HepG2 (cell line): Measurements from ENCODE around the gene SENP6. TPM values are rescaled to one million over a fixed set of nuclear protein-coding genes. Genes with fewer than 3 reads are reported as not detected.

Source experiments
- ATAC-seq: fragments of 200-7000 bp; cut with Tn5 transposase; 3 replicates; pipeline ENCODE4 v1.9.1; 2020; ENCODE audit warnings: mild to moderate bottlenecking, moderate library complexity
- BruUV-seq: library from RNA; stranded (reverse); fragments of 400-500 nt; replicated peaks from 2 replicates; lab custom pipeline; 2021; lab: Mats Ljungman, UMichigan
- CTCF ChIA-PET: fragments of 300-600 bp; formaldehyde crosslinking; extraction: SDS; loops from one replicate; lab custom pipeline; 2021; ENCODE audit warnings: low total read pairs, inconsistent platforms, low intra/inter-chr PET ratio; lab: Yijun Ruan, JAX
- POLR2A ChIA-PET: fragments of 350-600 bp; sonication (Branson Sonifier 250); formaldehyde crosslinking; loops from one replicate; lab custom pipeline; 2020; ENCODE audit warnings: antibody characterized with exemption, inconsistent platforms; lab: Yijun Ruan, JAX
- DNase-seq: peaks from one replicate; pipeline ENCODE4 v3.0.0-alpha.2; 2015; ENCODE audit warnings: low spot score
- FAIRE-seq: peaks from 3 replicates; lab custom pipeline; 2011; peaks lifted over from hg19 to GRCh38; lab: Jason Lieb, UNC
- H2AFZ ChIP-seq: one replicate; pipeline ENCODE4 v1.6.1; 2011; ENCODE audit warnings: low read length, inconsistent platforms
- H3K27ac ChIP-seq: fragments of 300-600 bp; 3 replicates; pipeline ENCODE4 v1.8.0; 2011; ENCODE audit warnings: mixed run types, mild to moderate bottlenecking, mixed read lengths, low read length, inconsistent platforms; ENCODE audit not compliant: insufficient read depth; ENCODE audit errors: extremely low read length
- H3K27me3 ChIP-seq, 2 experiments: fragments of 200-600 bp in 1 of 2; 2 replicates in 1 of 2; 3 replicates in 1 of 2; pipeline versions ENCODE4 v1.6.0 to v1.8.0; 2011; ENCODE audit warnings: low read length in 2 of 2, mild to moderate bottlenecking in 2 of 2, moderate library complexity in 2 of 2, inconsistent platforms in 1 of 2; ENCODE audit not compliant: insufficient read depth in 2 of 2, control insufficient read depth in 1 of 2
- H3K36me3 ChIP-seq, 2 experiments: fragments of 200-600 bp in 1 of 2; replicated peaks in 1 of 2; 2 replicates in 1 of 2; 3 replicates in 1 of 2; pipeline versions ENCODE4 v1.5.1 to v1.8.0; 2011; ENCODE audit warnings: low read length in 2 of 2, inconsistent platforms in 1 of 2; ENCODE audit not compliant: insufficient read depth in 2 of 2, control insufficient read depth in 1 of 2
- H3K4me1 ChIP-seq: 2 replicates; pipeline ENCODE4 v1.5.1; 2012; ENCODE audit warnings: low read length, inconsistent platforms; ENCODE audit not compliant: insufficient read depth
- H3K4me2 ChIP-seq: 2 replicates; pipeline ENCODE4 v1.6.0; 2011; ENCODE audit warnings: low read depth, low read length, inconsistent platforms
- H3K4me3 ChIP-seq, 3 experiments: fragments of 200-600 bp in 1 of 3; sonication (generic), shearing (Covaris generic) in 1 of 3; replicated peaks in 1 of 3; 2 replicates each; pipeline ENCODE4 v1.5.1; 2011 to 2016; ENCODE audit warnings: low read length in 3 of 3, inconsistent platforms in 2 of 3, low read depth in 2 of 3, mild to moderate bottlenecking in 2 of 3, control low read depth in 1 of 3, mixed read lengths in 1 of 3; ENCODE audit not compliant: insufficient read depth in 1 of 3
- H3K79me2 ChIP-seq: one replicate; pipeline ENCODE4 v1.6.1; 2011; ENCODE audit warnings: low read length, inconsistent platforms; ENCODE audit not compliant: insufficient read depth
- H3K9ac ChIP-seq: 2 replicates; pipeline ENCODE4 v1.6.0; 2011; ENCODE audit warnings: mild to moderate bottlenecking, low read depth, low read length, inconsistent platforms; ENCODE audit not compliant: insufficient read depth
- H3K9me3 ChIP-seq: 2 replicates; pipeline ENCODE4 v1.5.1; 2012; ENCODE audit warnings: mild to moderate bottlenecking, low read length
- H4K20me1 ChIP-seq: 2 replicates; pipeline ENCODE4 v1.6.0; 2011; ENCODE audit warnings: inconsistent platforms, mild to moderate bottlenecking, low read length, moderate library complexity; ENCODE audit not compliant: insufficient read depth
- AGO2 ChIP-seq: fragments of 200-400 bp; formaldehyde crosslinking; optimal IDR thresholded peaks from 2 replicates; pipeline ENCODE3; 2017; ENCODE audit warnings: mild to moderate bottlenecking, low read depth, low read length, moderate library complexity
- DMAP1 ChIP-seq: IDR thresholded peaks from 2 replicates; pipeline ENCODE4 v1.6.1; 2016
- GZF1 ChIP-seq: sonication (generic); formaldehyde crosslinking; IDR thresholded peaks from 2 replicates; pipeline ENCODE4 v1.5.1; 2020; ENCODE audit warnings: mild to moderate bottlenecking, missing genetic modification reagents
- MBD4 ChIP-seq: IDR thresholded peaks from 2 replicates; pipeline ENCODE4 v1.6.1; 2012; ENCODE audit warnings: low read length, inconsistent platforms, borderline replicate concordance
- MTA1 ChIP-seq: sonication (generic); formaldehyde crosslinking; IDR thresholded peaks from 2 replicates; pipeline ENCODE4 v1.4.0; 2020; ENCODE audit warnings: missing genetic modification reagents, mild to moderate bottlenecking, borderline replicate concordance
- NR2F2 ChIP-seq: IDR thresholded peaks from 2 replicates; pipeline ENCODE4 v1.6.1; 2012; ENCODE audit warnings: low read depth, inconsistent platforms, borderline replicate concordance
- SMAD9 ChIP-seq: sonication (generic); formaldehyde crosslinking; IDR thresholded peaks from 2 replicates; pipeline ENCODE4 v1.5.1; 2020; ENCODE audit warnings: mild to moderate bottlenecking, missing genetic modification reagents
- SOX5 ChIP-seq: IDR thresholded peaks from 2 replicates; pipeline ENCODE4 v1.6.1; 2016; ENCODE audit warnings: borderline replicate concordance
- ZNF12 ChIP-seq: sonication (generic); formaldehyde crosslinking; IDR thresholded peaks from 2 replicates; pipeline ENCODE4 v1.5.0; 2020; ENCODE audit warnings: missing genetic modification reagents
- ZNF382 ChIP-seq: sonication (generic); formaldehyde crosslinking; IDR thresholded peaks from 2 replicates; pipeline ENCODE4 v1.5.0; 2020; ENCODE audit warnings: missing genetic modification reagents, mild to moderate bottlenecking, borderline replicate concordance
- ZNF546 ChIP-seq: sonication (generic); formaldehyde crosslinking; conservative IDR thresholded peaks from 2 replicates; pipeline ENCODE4 v1.8.1; 2023; ENCODE audit warnings: mild to moderate bottlenecking, missing genetic modification reagents
- ZNF619 ChIP-seq: sonication (generic); formaldehyde crosslinking; IDR thresholded peaks from 2 replicates; pipeline ENCODE4 v1.4.0; 2020; ENCODE audit warnings: mild to moderate bottlenecking, missing genetic modification reagents
- WGBS: methylation state at CpG from one replicate; pipeline ENCODE4 v1.1.6; 2017; ENCODE audit warnings: low lambda C conversion rate; 5-methylcytosine and 5-hydroxymethylcytosine counted together
- in situ Hi-C: cut with HindIII; loops from 2 replicates; pipeline ENCODE4 v1.10.0; 2017; ENCODE audit warnings: low pct_unique_long_range_greater_than_20kb; ENCODE audit not compliant: extremely low pct_ligation_motif_present
- intact Hi-C: fragments of 100-400 bp; cut with micrococcal nuclease; formaldehyde crosslinking; loops from one replicate; pipeline ENCODE4 v1.10.0; 2022; ENCODE audit not compliant: unreplicated experiment
- polyA plus RNA-seq, 8 experiments: library from polyadenylated mRNA; depleted of rRNA in 3 of 8; stranded (reverse) in 7 of 8; unstranded in 1 of 8; fragments of >200 nt; fragmentation: Illumina TruSeq in 4 of 8; extraction: Trizol in 4 of 8; gene quantifications; 2 replicates each; pipeline versions ENCODE4 v1.2.1 to v1.2.3, GENCODE V29; 2011 to 2016; ENCODE audit warnings: low read depth in 4 of 8, missing spikeins in 1 of 8, mixed read lengths in 1 of 8; ENCODE audit not compliant: insufficient read depth in 1 of 8
- total RNA-seq, 5 experiments: library from RNA; depleted of rRNA; stranded (reverse); fragments of >200 nt; fragmentation: Illumina TruSeq; extraction: Trizol; gene quantifications; 2 replicates each; pipeline ENCODE4 v1.2.3, GENCODE V29; 2016; ENCODE audit warnings: low read depth in 1 of 5
- TF ChIP-seq, protein P1 (sequence below): IDR thresholded peaks from 2 replicates; pipeline ENCODE4 v1.6.1; 2016
- TF ChIP-seq, protein P2 (sequence below): sonication (generic); formaldehyde crosslinking; conservative IDR thresholded peaks from 2 replicates; pipeline ENCODE4 v1.4.0; 2020; ENCODE audit warnings: missing genetic modification reagents
- TF ChIP-seq, protein P3 (sequence below): sonication (generic); formaldehyde crosslinking; IDR thresholded peaks from 2 replicates; pipeline ENCODE4 v1.9.0; 2021; ENCODE audit warnings: missing genetic modification reagents, borderline replicate concordance
- TF ChIP-seq, protein P4 (sequence below): sonication (generic); formaldehyde crosslinking; conservative IDR thresholded peaks from 2 replicates; pipeline ENCODE4 v1.5.0; 2020; ENCODE audit warnings: missing genetic modification reagents

The SENP6 gene
- total and polyA plus RNA-seq, 2 of the 13 experiments (the other 11 are each of a cell fraction or from before 2014, with no cell fraction given): 21.9 to 50.1 TPM

DNA sequence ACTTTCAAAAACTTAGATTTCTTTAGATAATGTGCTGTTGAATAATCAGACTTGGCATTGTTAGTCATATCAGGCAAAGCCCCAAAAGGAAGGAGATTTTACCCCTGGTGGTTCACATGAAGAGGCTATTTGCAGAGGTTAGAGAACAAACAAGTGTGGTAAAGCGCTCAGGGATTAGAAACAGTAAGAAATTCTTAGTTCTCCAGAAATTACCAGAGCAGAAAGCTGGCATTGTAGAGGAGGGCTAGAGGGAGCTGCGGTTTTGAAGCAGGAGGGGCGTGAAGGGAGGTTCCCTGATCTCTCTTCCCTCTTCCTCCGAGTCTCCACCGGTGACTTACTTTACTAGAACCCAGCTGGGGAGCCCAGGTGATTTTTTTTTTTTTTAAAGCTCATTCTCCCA lies 157.5 kb downstream of the SENP6 start (continued):
- TF ChIP-seq, protein P1, sequence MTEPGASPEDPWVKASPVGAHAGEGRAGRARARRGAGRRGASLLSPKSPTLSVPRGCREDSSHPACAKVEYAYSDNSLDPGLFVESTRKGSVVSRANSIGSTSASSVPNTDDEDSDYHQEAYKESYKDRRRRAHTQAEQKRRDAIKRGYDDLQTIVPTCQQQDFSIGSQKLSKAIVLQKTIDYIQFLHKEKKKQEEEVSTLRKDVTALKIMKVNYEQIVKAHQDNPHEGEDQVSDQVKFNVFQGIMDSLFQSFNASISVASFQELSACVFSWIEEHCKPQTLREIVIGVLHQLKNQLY: no peak
- TF ChIP-seq AGO2 (no peak), NR2F2 (no peak), SMAD9 (CRISPR knock-in tag) (no peak), MBD4 (no peak), SOX5 (CRISPR knock-in tag) (no peak)
- TF ChIP-seq, protein P2, sequence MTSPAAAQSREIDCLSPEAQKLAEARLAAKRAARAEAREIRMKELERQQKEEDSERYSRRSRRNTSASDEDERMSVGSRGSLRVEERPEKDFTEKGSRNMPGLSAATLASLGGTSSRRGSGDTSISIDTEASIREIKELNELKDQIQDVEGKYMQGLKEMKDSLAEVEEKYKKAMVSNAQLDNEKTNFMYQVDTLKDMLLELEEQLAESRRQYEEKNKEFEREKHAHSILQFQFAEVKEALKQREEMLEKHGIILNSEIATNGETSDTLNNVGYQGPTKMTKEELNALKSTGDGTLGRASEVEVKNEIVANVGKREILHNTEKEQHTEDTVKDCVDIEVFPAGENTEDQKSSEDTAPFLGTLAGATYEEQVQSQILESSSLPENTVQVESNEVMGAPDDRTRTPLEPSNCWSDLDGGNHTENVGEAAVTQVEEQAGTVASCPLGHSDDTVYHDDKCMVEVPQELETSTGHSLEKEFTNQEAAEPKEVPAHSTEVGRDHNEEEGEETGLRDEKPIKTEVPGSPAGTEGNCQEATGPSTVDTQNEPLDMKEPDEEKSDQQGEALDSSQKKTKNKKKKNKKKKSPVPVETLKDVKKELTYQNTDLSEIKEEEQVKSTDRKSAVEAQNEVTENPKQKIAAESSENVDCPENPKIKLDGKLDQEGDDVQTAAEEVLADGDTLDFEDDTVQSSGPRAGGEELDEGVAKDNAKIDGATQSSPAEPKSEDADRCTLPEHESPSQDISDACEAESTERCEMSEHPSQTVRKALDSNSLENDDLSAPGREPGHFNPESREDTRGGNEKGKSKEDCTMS (CRISPR knock-in tag): no peak
- TF ChIP-seq, all 625 proteins: peak for 0

DNA sequence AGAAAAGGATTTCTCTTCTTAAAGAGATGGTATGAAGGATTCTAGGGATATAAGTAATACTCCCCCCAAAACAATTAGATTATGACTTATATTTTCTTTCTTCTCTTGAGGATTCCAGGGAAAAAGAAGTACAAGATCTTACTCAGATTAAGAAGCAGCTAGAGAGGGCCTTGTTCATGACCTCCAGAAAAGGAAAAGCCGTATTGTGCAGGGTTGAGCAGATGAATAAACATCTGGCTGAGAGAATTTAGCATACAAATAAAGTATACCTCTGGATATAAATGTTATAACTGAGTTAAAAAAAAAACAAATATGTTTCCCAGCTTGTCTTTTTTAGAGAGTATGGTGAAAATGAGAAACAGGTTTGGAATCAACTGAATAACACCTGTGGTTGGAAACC lies 158.6 kb downstream of the SENP6 start:
- no peaks in the 10 kb centered on the region for H3K79me2 ChIP-seq
- FAIRE-seq: no peak

More for the DNA sequence above, 158.6 kb downstream of the SENP6 start:
- peaks cover 6% of the 10 kb centered on the region; the same call in 1 of the 2 replicates for H3K4me1 ChIP-seq
- ChIA-PET POLR2A (no interaction called here), CTCF (no interaction called here)
- no peak overlapping the region for H3K4me2 ChIP-seq
- H3K9me3 ChIP-seq: no peaks in the 10 kb centered on the region
- no peak for DNase-seq
- no peaks in the 10 kb centered on the region for H3K36me3 ChIP-seq
- H3K27ac ChIP-seq: no peak overlapping the region
- H3K4me3 ChIP-seq: no peak overlapping the region
- ATAC-seq: no peak
- no peaks in the 10 kb centered on the region for H4K20me1 ChIP-seq
- no peaks in the 10 kb centered on the region for H3K27me3 ChIP-seq
- in situ Hi-C loops (no loop called here), intact Hi-C loops (no loop called here)
- H3K9ac ChIP-seq: no peak overlapping the region
- BruUV-seq: no TSS peak
- H2AFZ ChIP-seq: no peak overlapping the region
- 94% methylated on average over 1 of the region's 1 CpG for WGBS
- TF ChIP-seq ZNF382: no peak
- TF ChIP-seq, protein P3, sequence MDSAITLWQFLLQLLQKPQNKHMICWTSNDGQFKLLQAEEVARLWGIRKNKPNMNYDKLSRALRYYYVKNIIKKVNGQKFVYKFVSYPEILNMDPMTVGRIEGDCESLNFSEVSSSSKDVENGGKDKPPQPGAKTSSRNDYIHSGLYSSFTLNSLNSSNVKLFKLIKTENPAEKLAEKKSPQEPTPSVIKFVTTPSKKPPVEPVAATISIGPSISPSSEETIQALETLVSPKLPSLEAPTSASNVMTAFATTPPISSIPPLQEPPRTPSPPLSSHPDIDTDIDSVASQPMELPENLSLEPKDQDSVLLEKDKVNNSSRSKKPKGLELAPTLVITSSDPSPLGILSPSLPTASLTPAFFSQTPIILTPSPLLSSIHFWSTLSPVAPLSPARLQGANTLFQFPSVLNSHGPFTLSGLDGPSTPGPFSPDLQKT (CRISPR knock-in tag): no peak
- TF ChIP-seq ZNF546 (CRISPR knock-in tag): no peak
- TF ChIP-seq ZNF12 (CRISPR knock-in tag): no peak
- TF ChIP-seq GZF1 (CRISPR knock-in tag): no peak
- no peak for TF ChIP-seq DMAP1
- TF ChIP-seq MTA1: no peak
- TF ChIP-seq ZNF619 (CRISPR knock-in tag): no peak
- TF ChIP-seq, protein P4, sequence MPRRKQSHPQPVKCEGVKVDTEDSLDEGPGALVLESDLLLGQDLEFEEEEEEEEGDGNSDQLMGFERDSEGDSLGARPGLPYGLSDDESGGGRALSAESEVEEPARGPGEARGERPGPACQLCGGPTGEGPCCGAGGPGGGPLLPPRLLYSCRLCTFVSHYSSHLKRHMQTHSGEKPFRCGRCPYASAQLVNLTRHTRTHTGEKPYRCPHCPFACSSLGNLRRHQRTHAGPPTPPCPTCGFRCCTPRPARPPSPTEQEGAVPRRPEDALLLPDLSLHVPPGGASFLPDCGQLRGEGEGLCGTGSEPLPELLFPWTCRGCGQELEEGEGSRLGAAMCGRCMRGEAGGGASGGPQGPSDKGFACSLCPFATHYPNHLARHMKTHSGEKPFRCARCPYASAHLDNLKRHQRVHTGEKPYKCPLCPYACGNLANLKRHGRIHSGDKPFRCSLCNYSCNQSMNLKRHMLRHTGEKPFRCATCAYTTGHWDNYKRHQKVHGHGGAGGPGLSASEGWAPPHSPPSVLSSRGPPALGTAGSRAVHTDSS (CRISPR knock-in tag): no peak
